Subcutaneous adipose tissue (tissue), 4 donors: ENCODE measurements around the gene DSCAML1. TPM values are rescaled to one million over a fixed set of nuclear protein-coding genes. Genes with fewer than 3 reads are reported as not detected.

Experiments
- total RNA-seq, 4 donors: library from RNA; depleted of rRNA; stranded (reverse); fragments of >200 nt; gene quantifications; one replicate each; pipeline ENCODE4 v1.1.0, GENCODE V29; 2016
- TF ChIP-seq, protein P1 (sequence below): fragments of 450-650 bp; IDR thresholded peaks from one replicate; pipeline ENCODE4 v1.5.1; 2016; ENCODE audit warnings: low read depth, mild to moderate bottlenecking, control low read depth, antibody characterized with exemption, moderate library complexity

Gene DSCAML1
- total RNA-seq, 4 donors from 2014 or later, result 0.22 to 0.82 (median 0.75) TPM; not detected in 1

DNA sequence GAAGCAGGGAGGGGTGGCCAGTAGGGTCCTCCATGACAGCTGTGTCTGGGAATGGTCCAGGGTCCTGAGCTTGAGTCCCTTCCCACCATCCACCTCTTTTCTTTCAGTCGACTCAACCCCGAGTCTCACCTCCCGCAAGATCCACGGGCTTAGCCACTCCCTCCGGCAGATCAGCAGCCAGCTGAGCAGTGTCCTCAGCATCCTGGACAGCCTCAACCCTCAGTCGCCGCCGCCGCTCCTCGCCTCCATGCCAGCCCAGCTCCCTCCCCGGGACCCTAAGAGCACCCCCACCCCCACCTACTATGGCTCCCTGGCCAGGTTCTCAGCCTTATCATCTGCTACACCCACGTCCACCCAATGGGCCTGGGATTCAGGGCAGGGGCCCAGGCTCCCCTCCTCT lies 387.5 kb downstream of the DSCAML1 start:
- TF ChIP-seq, protein P1, sequence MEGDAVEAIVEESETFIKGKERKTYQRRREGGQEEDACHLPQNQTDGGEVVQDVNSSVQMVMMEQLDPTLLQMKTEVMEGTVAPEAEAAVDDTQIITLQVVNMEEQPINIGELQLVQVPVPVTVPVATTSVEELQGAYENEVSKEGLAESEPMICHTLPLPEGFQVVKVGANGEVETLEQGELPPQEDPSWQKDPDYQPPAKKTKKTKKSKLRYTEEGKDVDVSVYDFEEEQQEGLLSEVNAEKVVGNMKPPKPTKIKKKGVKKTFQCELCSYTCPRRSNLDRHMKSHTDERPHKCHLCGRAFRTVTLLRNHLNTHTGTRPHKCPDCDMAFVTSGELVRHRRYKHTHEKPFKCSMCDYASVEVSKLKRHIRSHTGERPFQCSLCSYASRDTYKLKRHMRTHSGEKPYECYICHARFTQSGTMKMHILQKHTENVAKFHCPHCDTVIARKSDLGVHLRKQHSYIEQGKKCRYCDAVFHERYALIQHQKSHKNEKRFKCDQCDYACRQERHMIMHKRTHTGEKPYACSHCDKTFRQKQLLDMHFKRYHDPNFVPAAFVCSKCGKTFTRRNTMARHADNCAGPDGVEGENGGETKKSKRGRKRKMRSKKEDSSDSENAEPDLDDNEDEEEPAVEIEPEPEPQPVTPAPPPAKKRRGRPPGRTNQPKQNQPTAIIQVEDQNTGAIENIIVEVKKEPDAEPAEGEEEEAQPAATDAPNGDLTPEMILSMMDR, result no peak

DNA sequence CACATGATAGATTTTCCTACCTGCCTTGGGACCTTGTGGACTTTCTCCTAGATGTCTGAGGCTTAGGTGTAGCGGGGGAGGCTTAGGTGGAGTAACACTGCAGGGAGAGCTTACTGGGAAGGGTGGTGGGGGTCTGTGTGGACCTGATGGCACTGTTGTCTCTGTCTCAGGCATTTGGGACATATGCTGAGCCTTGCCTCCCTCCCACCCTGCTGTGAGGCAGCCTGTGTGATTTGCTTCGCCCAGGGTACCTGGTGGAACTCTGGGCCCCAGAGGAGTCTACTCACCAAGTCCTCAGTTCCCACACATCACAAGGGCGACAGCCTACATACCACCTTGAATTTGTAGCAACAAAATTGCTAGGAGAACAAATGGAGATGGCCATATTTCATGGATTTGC lies 388.7 kb downstream of the DSCAML1 start:
- TF ChIP-seq, protein P1, result no peak

DNA sequence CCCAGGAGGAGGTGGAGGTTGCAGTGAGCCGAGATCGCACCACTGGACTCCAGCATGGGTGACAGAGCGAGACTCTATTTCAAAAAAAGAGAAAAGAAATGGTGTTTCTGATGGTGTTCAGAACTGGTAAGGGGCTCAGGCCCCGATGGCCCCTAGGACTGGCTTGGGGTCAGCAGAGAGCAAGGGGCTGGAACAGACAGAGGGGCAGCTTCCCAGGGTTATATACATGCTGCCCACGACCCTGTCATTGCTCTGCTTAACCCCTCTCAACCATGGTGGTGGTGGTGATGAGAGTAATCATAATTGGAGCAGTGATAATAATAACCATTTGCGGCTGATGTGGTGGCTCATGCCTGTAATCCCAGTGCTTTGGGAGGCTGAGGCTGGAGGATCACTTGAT lies 390.0 kb downstream of the DSCAML1 start:
- TF ChIP-seq, protein P1, result no peak

DNA sequence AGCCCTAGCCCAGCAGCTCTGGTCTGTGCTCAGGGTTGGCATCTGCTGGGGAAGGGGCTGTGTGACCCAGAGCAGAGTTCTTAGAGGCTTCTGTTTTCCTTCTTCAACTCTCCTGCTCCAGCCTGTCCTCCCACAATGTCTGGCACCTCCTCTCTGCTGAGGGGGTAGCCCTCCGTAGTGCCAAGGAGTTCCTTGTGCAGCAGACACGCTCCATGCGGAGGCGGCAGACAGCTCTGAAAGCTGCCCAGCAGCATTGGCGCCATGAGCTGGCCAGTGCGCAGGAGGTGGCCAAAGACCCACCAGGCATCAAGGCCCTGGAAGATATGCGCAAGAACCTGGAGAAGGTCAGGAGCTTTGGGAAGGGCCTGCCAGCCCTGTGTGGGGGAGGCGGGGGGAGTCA lies 400.0 kb downstream of the DSCAML1 start:
- TF ChIP-seq, protein P1, result no peak

DNA sequence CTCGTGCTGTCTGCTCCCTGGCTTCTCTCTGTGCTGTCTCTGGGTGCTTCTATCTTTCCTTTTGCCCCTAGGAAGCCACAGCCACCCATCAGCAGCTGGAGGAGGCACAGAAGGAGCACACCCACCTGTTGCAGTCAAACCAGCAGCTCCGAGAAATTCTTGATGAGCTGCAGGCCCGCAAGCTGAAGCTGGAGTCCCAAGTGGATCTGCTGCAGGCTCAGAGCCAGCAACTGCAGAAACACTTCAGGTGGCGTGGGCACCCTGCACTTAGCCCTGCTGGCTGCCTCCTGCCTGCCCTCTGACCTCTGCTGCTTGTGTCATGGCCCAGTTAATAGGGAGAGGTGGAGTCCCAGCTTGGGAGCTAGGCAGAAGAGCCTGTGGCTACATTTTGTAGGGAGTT lies 401.5 kb downstream of the DSCAML1 start:
- TF ChIP-seq, protein P1, result no peak

DNA sequence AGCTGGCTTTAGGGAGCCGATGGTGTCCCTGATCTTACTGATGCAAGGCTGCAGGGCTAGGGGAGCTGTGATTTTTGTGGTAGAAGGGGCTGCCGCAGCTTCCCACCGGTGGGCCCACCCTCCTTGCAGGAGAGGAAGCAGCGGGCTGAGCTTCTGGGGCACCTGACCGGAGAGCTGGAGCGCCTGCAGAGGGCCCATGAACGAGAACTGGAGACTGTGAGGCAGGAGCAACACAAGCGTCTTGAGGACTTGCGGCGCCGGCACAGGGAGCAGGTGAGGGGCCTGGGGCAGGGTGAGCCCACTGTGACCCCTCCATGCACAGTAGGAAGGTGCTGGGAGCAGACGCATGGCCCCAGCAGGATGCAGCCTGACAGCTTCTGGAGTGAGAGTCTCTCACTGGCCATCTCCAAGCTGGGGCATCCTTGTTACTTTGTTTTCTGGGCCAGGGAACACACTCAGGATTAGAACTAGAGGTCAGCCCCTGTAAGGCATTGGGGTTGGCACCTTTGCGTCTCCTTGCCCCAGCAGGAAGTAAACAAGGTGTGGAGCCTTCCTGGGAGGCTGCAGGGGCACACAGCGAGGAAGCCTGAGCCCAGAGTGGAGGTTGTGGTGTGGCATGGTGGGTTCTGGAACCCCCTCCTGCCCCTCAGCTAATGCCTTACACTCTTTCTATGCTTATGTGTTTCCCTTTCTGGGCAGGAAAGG lies 402.6 kb downstream of the DSCAML1 start:
- TF ChIP-seq, protein P1, result no peak

DNA sequence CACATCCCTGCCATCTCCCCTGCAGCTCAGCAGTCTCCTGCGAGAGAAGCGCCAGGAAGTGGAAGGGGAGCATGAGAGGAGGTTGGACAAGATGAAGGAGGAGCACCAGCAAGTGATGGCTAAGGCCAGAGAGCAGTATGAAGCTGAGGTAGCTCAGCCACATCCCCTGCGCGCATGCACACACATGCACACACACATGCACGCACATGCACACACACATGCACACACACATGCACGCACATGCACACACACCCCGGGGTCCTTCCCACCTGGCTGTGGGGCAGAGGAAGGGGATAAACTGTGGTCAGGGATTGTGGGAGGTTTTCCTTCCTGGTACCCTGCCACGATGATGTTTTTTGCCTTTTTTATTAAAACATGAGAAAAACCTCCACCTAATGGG lies 404.0 kb downstream of the DSCAML1 start:
- TF ChIP-seq, protein P1, result no peak
